CD14-positive monocyte (primary cell): ENCODE results near the gene CMTR1. TPM values are rescaled to one million over a fixed set of nuclear protein-coding genes. Genes with fewer than 3 reads are reported as not detected.

ENCODE experiments used
- DNase-seq, 3 donors: peaks; one replicate each; pipeline ENCODE4 v3.0.0-alpha.2; 2011 to 2022
- H2AFZ ChIP-seq: 2 replicates; pipeline ENCODE4 v1.6.0; 2012; ENCODE audit warnings: mild to moderate bottlenecking, low read depth, low read length, inconsistent platforms; ENCODE audit not compliant: insufficient read depth, poor library complexity, severe bottlenecking
- H3K27ac ChIP-seq, 2 donors: 1 replicate in 1 of 2; 2 replicates in 1 of 2; pipeline ENCODE4 v1.5.1; 2012 to 2013; ENCODE audit warnings: low read length in 2 of 2, control low read depth in 1 of 2, inconsistent platforms in 1 of 2, low read depth in 1 of 2, mild to moderate bottlenecking in 1 of 2
- H3K27me3 ChIP-seq, 2 donors: one replicate each; pipeline versions ENCODE4 v1.6.0 to v1.6.1; 2011 to 2013; ENCODE audit warnings: low read length in 2 of 2; ENCODE audit not compliant: control insufficient read depth in 2 of 2, insufficient read depth in 2 of 2
- H3K36me3 ChIP-seq, 2 donors: replicated peaks in 1 of 2; 1 replicate in 1 of 2; 2 replicates in 1 of 2; pipeline versions ENCODE4 v1.5.1 to v1.6.1; 2012 to 2013; ENCODE audit warnings: low read length in 2 of 2, control low read depth in 1 of 2, inconsistent platforms in 1 of 2, mild to moderate bottlenecking in 1 of 2; ENCODE audit not compliant: insufficient read depth in 2 of 2, control insufficient read depth in 1 of 2
- H3K4me1 ChIP-seq, 2 donors: 1 replicate in 1 of 2; 2 replicates in 1 of 2; pipeline versions ENCODE4 v1.5.1 to v1.6.1; 2012 to 2013; ENCODE audit warnings: low read length in 2 of 2, control low read depth in 1 of 2, inconsistent platforms in 1 of 2, mild to moderate bottlenecking in 1 of 2, moderate library complexity in 1 of 2; ENCODE audit not compliant: insufficient read depth in 2 of 2, control insufficient read depth in 1 of 2
- H3K4me2 ChIP-seq: replicated peaks from 2 replicates; pipeline ENCODE3; 2012; ENCODE audit warnings: low read length, moderate library complexity, mild to moderate bottlenecking; ENCODE audit not compliant: poor library complexity, severe bottlenecking; ENCODE audit errors: extremely low read depth
- H3K4me3 ChIP-seq, 3 experiments: fragments of 200-600 bp in 1 of 3; sonication (generic) in 1 of 3; replicated peaks in 1 of 3; 1 replicate in 2 of 3; 2 replicates in 1 of 3; pipeline ENCODE4 v1.5.1; 2011 to 2013; ENCODE audit warnings: low read length in 3 of 3, mild to moderate bottlenecking in 3 of 3, control low read depth in 2 of 3, low read depth in 2 of 3, inconsistent platforms in 1 of 3, moderate library complexity in 1 of 3
- H3K79me2 ChIP-seq: 2 replicates; pipeline ENCODE4 v1.6.0; 2012; ENCODE audit warnings: mild to moderate bottlenecking, control low read depth, inconsistent platforms, low read length, moderate library complexity; ENCODE audit not compliant: insufficient read depth
- H3K9ac ChIP-seq: 2 replicates; pipeline ENCODE4 v1.6.0; 2017; ENCODE audit warnings: low read length, mild to moderate bottlenecking; ENCODE audit not compliant: insufficient read depth, poor library complexity, severe bottlenecking
- H3K9me3 ChIP-seq, 2 donors: replicated peaks in 1 of 2; 1 replicate in 1 of 2; 2 replicates in 1 of 2; pipeline versions ENCODE4 v1.5.1 to v1.6.1; 2012 to 2013; ENCODE audit warnings: low read length in 2 of 2, control low read depth in 1 of 2; ENCODE audit not compliant: control insufficient read depth in 1 of 2, insufficient read depth in 1 of 2
- H4K20me1 ChIP-seq: 2 replicates; pipeline ENCODE4 v1.6.0; 2012; ENCODE audit warnings: mild to moderate bottlenecking, low read length, control low read depth, moderate library complexity; ENCODE audit not compliant: insufficient read depth
- H3K27ac Mint-ChIP-seq, 7 donors: one replicate each; pipeline ENCODE4 v1.8.0; 2020; ENCODE audit warnings: mild to moderate bottlenecking in 7 of 7, mixed read lengths in 7 of 7, moderate library complexity in 6 of 7, inconsistent platforms in 2 of 7
- H3K27me3 Mint-ChIP-seq, 3 donors: one replicate each; pipeline ENCODE4 v1.8.0; 2021 to 2022; ENCODE audit warnings: low read depth in 3 of 3, mild to moderate bottlenecking in 3 of 3, mixed read lengths in 3 of 3, moderate library complexity in 3 of 3, inconsistent platforms in 1 of 3
- H3K36me3 Mint-ChIP-seq, 2 donors: one replicate each; pipeline ENCODE4 v1.8.0; 2020; ENCODE audit warnings: mixed read lengths in 2 of 2, inconsistent platforms in 1 of 2, mild to moderate bottlenecking in 1 of 2
- H3K4me1 Mint-ChIP-seq: one replicate; pipeline ENCODE4 v1.8.0; 2020; ENCODE audit warnings: mild to moderate bottlenecking, mixed read lengths
- H3K4me3 Mint-ChIP-seq, 2 donors: one replicate each; pipeline ENCODE4 v1.8.0; 2020; ENCODE audit warnings: mild to moderate bottlenecking in 2 of 2, mixed read lengths in 2 of 2, moderate library complexity in 1 of 2
- H3K9me3 Mint-ChIP-seq, 7 donors: one replicate each; pipeline ENCODE4 v1.8.0; 2020 to 2022; ENCODE audit warnings: mixed read lengths in 7 of 7, mild to moderate bottlenecking in 6 of 7, moderate library complexity in 6 of 7, inconsistent platforms in 2 of 7
- CTCF ChIP-seq: fragments of 200-600 bp; IDR thresholded peaks from one replicate; pipeline ENCODE4 v1.8.0; 2022; ENCODE audit warnings: antibody characterized with exemption, mild to moderate bottlenecking
- WGBS: methylation state at CpG from one replicate; pipeline ENCODE4 v1.1.5; 2013; ENCODE audit warnings: missing lambda C conversion rate; ENCODE audit not compliant: insufficient coverage; 5-methylcytosine and 5-hydroxymethylcytosine counted together
- intact Hi-C, 2 donors: fragments of 100-400 bp; cut with micrococcal nuclease; formaldehyde crosslinking; loops; one replicate each; pipeline versions ENCODE4 v1.15.0 to v1.15.1; 2023
- polyA plus RNA-seq, 3 donors: library from polyadenylated mRNA; depleted of rRNA in 1 of 3; unstranded in 2 of 3; stranded (reverse) in 1 of 3; fragments of 300-500 nt in 2 of 3; fragments of >200 nt in 1 of 3; fragmentation: Illumina TruSeq in 2 of 3; gene quantifications; 1 replicate in 2 of 3; 2 replicates in 1 of 3; pipeline ENCODE4 v1.2.3, GENCODE V29; 2012 to 2021

Gene CMTR1
- polyA plus RNA-seq, 3 donors, result 12.0 to 32.3 (median 15.3) TPM

- Mint-ChIP-seq H3K27ac (no peak overlapping the region), H3K4me3 (no peak overlapping the region), H3K9me3 (no peaks in the 10 kb centered on the region), H3K27me3 (no peaks in the 10 kb centered on the region), H3K36me3 (peaks cover 88 to 97% of the 10 kb centered on the region in 2 donors), H3K4me1 (no peaks in the 10 kb centered on the region)
- Histone ChIP-seq H3K4me3 (no peak overlapping the region), H3K79me2 (no peaks in the 10 kb centered on the region), H3K9ac (no peak overlapping the region), H3K4me2 (no peak overlapping the region), H3K9me3 (no peaks in the 10 kb centered on the region), H3K36me3 (peaks cover 90 to 100% of the 10 kb centered on the region in 2 donors), H3K4me1 (no peaks in the 10 kb centered on the region), H4K20me1 (no peaks in the 10 kb centered on the region), H2AFZ (no peak overlapping the region), H3K27ac (no peak overlapping the region), H3K27me3 (no peaks in the 10 kb centered on the region)
- 96% methylated on average over 5 of the region's 7 CpGs for WGBS
- DNase-seq, result no peak
- intact Hi-C loops, result no loop called here
- no peak for TF ChIP-seq CTCF
Observed at GRCh38 chr6:37478827-37479226, 45.8 kb downstream of the CMTR1 start.

GRCh38 chr6:37479266-37479854 is 46.3 kb downstream of the CMTR1 start:
- Histone ChIP-seq H3K4me1 (no peaks in the 10 kb centered on the region), H3K4me2 (no peak overlapping the region), H4K20me1 (no peaks in the 10 kb centered on the region), H3K27me3 (no peaks in the 10 kb centered on the region), H2AFZ (no peak overlapping the region), H3K9me3 (no peaks in the 10 kb centered on the region), H3K4me3 (no peak overlapping the region), H3K79me2 (no peaks in the 10 kb centered on the region), H3K27ac (no peak overlapping the region), H3K36me3 (peaks cover 85 to 95% of the 10 kb centered on the region in 2 donors), H3K9ac (no peak overlapping the region)
- Mint-ChIP-seq H3K27me3 (no peaks in the 10 kb centered on the region), H3K4me1 (no peaks in the 10 kb centered on the region), H3K36me3 (peaks cover 84 to 93% of the 10 kb centered on the region in 2 donors), H3K27ac (no peak overlapping the region), H3K4me3 (no peak overlapping the region), H3K9me3 (no peaks in the 10 kb centered on the region)
- no peak for DNase-seq
- intact Hi-C loops, result no loop called here
- 100% methylated on average over 4 of the region's 6 CpGs for WGBS
- no peak for TF ChIP-seq CTCF
